ENCODE data around the gene ARHGAP42.
"Not testable (repeated sequence)": the region's sequence is repeated elsewhere in the genome, so short reads cannot be mapped to it uniquely, and the experiment has no call there.

The ARHGAP42 gene

DNA sequence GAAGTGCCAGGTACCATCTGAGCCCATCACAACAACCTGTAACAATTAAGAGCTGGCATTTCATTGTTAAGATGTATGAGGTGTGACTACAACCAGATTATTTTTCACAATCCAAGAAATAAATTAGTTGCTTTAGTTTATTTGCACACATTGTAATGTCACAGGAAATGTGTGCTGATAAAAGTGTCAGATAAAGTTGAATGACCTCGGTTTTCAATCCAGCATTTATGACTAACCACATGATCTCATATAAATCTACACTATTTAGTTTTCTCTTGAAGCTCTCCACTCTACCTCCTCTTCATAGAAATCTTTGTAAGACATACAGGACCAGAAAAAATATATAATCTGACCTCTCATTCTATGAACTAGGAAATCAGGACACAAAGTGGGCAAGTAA lies 276.3 kb downstream of the ARHGAP42 start:
- DNase-seq (ENCODE audit: low read depth in 2 of 2) = no peak

DNA sequence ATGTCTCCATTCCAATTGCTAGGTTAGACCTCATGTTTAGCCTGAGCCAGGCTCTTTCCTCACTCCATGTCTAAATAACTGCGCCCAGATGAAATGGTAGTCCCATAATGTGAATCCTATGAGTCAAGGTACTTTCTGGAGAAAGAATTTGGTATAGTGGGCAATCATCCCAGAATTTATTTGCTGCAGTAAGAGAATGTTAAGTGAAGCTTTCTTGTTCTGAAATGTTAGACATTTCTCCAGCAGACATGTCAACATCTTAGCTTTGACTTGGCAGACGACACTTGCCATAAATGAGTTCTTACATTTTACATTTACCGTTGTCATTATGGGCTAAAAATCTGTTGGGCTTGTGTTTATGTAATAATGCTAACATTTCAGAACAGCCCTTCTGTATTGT lies 277.3 kb downstream of the ARHGAP42 start:
- DNase-seq (ENCODE audit: low read depth in 2 of 2) = peak; percentile 48 to 61

DNA sequence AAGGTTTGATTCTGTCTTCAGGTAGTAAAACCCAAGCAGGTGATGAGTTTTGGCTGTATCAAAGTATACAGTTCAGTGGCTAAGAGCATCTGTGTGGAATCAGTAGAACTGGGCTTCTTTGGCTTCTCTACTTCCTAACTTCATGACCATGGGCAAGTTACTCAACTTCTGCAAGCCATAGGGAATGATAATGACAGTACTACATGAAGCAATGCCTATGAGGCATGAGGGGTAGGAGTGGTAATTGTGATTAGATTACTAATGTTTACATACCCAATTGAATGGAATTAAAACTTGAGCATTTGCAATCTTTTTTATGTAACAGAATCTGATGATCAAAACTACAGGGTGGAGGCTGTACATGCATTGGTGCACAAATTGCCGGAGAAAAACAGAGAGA lies 278.3 kb downstream of the ARHGAP42 start:
- DNase-seq (ENCODE audit: low read depth in 2 of 2) = no peak

DNA sequence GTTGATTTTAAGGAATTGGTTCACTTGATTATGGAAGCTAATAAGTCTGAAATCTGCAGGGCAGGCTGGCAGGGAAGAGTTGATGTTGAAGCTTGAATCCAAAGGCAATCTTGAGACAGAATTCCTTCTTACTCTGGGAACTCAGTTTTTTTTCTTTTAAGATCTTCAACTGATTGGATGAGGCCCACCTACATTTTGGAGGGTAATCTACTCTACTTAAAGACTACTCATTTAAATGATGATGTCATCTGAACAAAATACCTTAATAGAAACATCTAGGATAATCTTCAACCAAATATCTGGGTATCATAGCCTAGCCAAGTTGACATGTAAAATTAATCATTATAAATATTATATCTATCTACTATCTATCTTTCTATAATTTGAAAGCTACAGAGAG lies 279.3 kb downstream of the ARHGAP42 start:
- DNase-seq (ENCODE audit: low read depth in 2 of 2) = no peak

DNA sequence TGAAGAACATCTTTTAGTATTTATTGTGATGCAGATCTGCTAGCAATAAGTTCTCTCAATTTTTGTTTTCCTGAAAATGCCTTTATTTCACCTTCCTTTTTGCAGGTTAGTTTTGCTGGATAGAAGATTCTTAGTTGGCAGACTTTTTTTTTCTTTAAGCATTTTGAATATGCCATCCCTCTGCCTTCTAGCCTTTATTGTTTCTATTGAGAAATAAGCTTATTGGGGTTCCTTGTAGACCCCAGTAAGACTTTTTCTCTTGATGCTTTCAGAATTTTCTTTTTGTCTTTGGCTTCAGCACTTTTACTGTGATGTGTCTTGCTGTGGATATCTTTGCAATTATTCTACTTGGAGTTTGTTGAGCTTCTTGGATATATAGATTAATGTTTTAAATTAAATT lies 281.9 kb downstream of the ARHGAP42 start:
- DNase-seq (ENCODE audit: low read depth in 2 of 2) = no peak

DNA sequence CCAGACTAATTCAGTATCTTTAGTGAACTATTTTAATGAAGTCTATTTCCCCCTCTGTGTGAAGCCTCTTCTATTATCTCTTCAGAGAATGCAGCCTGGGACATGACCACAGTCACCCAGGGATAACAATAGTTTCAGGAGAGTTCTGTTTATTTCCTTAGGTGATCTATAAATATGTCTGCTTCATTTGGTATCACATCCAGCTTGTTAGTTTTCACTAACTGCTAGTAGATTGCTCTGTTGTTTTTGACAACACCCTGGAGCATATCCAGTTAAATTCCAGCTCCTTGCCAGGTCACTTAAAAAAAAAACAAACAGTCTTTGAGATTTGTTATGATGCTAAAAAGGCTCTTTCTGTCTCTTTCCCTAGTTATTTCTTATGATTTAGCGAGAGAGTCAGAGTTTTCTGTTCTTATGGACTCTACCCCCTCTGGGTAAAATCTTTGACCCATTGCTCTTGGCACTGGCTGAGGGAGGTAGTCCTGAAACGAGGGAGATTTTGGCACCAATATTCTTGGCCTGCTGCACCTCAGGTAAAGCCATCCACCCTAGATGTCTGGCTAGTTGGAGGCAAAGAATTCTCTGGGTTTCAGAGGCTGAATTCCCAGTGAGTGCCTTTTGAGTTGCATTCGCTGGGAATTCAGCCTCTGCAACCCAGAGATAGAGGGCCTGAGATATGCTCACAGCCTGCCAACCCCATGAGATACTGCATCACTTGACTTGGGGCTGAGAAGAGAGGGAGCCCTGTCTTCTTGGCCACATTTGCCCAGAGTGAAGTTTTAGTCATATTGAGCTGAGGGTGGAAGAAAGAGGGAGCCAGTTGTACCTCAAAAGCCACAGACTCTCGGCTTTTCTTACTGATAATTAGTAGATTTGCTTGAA lies 283.4 kb downstream of the ARHGAP42 start:
- DNase-seq (ENCODE audit: low read depth in 2 of 2) = no peak

DNA sequence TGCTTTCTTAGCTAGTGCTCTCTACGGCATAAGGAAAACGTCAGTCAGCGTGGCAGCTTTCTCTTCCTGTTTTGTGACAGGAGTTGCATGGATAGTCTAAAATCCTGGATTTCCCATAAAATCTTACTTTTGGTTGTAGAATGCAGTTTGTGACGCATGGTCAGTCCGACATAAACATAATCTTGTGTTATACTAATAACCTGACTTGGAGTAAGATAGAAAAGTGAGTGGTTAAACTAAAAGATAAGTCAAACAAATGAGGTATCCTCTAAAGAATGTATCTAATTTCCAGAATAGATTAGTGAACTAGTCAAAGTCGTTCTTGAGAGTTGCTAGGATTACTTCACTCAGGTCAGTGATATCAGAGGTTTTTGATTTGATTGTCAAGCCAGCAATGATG lies 285.0 kb downstream of the ARHGAP42 start:
- no peak for DNase-seq (ENCODE audit: low read depth in 2 of 2)

DNA sequence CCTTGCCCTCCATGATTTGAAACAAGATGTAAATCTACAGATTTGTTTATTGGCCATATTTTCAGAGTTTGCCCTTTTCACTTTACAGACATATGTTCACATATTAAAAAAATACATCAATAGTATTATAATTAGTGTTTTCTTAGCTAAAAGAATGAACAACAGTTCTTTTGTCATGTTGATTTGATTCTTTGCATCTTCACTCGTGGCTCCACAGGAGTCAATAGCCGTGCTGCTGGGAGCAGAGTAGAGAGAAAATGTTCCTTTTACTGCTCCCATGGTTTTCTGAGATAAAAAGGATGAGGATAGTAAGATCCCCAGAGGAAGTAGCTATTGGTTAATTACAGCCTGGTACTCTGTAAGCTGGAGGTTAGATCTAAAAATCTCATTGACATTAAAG lies 291.4 kb downstream of the ARHGAP42 start:
- DNase-seq (ENCODE audit: low read depth in 2 of 2) = no peak

DNA sequence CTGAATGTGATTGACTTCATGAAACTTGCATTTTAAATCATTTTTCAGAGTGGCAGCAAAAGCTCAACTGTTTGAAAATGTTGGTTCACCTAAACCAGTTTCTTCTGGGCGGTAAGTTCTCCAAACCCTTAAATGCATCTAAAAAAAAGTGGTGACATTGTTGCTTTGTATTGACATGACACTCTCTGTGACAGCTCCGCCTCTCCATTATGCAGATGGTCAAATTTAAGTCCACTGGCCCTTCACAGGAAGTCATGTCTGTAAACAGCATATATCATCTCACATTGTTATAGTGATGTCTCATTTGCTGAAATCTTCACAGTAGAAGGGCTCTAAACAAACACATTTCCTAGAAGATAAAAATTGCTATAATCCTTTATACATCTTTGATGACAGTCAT lies 291.9 kb downstream of the ARHGAP42 start:
- DNase-seq (ENCODE audit: low read depth in 2 of 2) = no peak

DNA sequence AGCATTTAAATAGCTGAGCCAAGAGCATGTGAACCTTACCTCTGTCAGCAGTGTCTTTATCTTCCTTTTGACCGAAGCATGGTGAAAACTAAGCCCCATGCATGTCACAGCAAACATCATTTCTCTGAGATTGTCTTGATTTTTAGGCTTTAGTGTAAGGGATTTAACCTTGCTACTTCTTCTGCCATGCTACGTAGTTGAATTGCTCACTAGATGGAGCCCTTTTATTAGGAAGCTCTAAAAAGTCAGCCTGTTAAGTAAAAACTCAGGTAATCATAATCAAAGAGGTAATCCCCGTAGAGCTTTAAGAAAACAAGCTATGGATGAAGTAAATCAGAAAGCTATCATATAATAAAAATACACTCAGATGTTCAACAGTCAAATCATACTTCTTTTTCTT lies 293.1 kb downstream of the ARHGAP42 start:
- no peak for DNase-seq (ENCODE audit: low read depth in 2 of 2)

DNA sequence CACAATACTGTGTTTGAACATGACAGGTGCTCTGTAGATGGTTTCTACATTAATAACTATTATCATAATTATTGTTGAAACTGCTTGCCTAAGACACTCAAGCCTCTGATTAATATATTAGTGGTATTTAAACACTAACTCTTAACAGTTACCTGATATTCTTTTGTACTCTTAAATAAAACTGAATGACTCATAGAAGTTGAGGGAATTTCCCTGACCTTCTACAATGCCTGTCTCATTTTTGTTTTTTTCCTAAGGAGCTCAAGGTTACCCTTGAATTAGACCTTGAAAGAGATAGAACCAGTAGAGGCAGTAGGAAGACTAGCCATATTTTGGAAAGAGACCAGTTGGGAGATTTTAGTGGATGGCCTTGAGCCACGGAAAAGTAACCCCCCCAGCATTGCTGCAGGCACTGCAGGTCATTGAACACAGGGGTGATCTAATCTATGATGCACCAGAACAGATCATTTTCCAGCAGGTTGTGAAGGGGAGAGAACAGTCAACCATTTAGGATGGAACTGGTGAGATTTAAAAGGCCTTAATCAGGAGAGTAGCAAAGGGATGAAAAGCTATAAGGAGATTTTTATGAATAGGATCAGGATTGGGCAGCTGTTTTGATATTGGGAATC lies 294.2 kb downstream of the ARHGAP42 start:
- no peak for DNase-seq (ENCODE audit: low read depth in 2 of 2)

DNA sequence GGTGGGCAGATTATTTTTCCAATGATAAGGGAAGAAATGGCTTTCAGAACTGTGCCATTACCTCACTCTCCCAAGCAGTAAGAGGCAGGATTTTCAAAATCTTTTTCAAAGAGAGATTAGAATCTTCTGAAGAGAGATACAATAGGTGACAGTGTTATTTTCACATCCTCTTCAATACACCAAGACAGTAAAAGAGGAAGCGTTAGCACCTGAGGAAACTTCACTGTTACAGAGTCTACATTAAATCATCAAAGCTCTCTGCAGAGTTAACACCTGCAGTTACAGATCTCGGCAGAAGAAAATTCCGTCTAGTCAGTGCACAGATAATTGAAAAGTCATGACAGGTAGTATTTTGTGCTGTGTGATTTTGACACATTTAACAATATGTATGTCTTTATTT lies 297.6 kb downstream of the ARHGAP42 start:
- DNase-seq (ENCODE audit: low read depth in 2 of 2) = no peak

DNA sequence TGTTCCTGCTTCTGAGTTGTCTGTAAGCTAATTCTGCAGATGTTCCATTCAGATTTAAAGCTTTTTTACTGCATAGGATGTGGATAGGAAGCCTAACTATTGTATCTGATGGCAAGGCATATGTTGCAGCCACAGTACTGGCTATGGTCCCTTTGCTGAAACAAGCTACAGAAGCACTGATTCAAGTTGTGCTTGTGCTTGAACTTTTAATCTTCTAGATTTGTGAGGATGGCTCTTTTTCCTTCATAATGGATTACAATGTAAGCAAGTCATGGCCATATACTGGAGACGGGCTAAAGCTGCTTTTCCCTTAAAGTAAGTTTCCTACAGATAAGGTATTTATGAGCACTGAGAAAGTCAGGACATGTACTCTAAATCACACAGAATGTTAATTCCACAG lies 303.8 kb downstream of the ARHGAP42 start:
- no peak for DNase-seq (ENCODE audit: low read depth in 2 of 2)

DNA sequence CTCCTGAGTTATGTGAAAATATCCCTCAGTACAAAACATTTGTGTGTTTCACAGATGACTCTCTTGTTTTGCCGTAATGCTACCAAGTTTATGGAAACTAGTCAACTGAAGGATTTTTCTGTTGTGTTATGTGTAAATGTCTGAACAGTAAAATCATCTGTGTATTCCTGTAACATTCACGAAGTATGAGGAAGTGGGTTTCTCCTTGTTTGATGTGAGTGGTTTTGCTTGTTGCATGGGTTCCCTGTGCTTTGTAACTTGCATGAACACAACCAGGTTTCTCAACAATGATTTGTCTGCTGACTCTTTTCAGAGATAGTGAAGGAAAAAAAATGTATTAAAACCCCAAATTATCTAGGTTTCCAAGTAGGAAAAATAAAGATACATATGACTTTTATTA lies 304.5 kb downstream of the ARHGAP42 start:
- DNase-seq (ENCODE audit: low read depth in 2 of 2) = peak in 1 of 2 experiments; percentile 11

DNA sequence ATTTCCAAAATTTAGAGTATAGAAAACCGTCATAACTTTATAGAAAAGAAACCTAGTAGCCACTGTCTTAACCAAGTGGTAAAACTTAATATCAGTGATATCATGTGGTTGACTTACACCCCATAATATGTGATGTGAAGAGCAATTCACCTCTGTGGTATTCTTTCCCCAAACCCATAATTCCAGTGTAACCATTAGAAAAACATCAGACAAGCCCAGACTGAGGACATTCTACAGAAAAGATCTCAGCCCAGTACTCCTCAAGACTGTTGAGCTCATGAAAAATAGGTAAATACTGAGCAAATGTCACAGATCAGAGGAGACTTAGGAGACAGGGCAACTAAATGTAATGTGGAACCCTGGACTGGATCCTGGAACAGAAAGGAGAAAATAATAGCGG lies 307.9 kb downstream of the ARHGAP42 start:
- no peak for DNase-seq (ENCODE audit: low read depth in 2 of 2)

DNA sequence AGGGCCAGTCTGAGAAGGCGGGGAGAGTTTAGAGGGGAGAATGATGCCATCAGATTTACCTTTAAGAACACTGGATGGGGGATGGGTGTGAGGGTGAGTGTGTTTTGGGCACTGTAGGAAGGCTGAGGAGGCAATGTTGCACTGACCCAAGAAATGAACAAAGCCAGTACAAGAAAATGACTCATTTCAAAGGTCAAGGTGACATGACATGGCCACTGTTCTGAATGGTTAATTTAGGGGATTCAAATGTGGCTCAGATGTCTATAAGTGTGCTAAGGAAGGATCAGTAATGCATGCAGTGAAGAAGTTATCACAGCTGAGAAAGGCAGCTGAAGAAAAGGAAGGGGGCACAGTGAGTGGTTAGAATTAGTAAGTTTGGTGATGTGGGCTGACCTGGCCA lies 312.7 kb downstream of the ARHGAP42 start:
- DNase-seq (ENCODE audit: low read depth in 2 of 2) = no peak

DNA sequence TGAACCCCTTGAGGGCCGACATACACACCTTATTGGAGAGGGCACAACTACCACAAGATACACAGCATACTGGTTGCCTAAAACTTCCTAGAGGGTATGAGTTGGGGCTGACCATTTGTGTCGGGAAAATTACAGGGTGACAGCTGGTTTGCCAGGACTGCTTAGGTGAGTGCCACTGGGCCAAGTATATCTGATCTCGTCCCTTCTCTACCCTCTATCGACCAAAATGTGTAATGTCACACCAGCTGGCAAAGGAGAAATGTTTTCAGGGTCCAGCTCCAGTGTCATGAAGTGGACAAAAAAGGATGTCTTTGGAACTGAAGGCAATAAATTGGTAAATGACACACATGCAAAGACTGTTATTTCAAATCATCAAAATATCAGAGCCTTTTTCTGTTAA lies 316.4 kb downstream of the ARHGAP42 start:
- DNase-seq (ENCODE audit: low read depth in 2 of 2) = no peak

DNA sequence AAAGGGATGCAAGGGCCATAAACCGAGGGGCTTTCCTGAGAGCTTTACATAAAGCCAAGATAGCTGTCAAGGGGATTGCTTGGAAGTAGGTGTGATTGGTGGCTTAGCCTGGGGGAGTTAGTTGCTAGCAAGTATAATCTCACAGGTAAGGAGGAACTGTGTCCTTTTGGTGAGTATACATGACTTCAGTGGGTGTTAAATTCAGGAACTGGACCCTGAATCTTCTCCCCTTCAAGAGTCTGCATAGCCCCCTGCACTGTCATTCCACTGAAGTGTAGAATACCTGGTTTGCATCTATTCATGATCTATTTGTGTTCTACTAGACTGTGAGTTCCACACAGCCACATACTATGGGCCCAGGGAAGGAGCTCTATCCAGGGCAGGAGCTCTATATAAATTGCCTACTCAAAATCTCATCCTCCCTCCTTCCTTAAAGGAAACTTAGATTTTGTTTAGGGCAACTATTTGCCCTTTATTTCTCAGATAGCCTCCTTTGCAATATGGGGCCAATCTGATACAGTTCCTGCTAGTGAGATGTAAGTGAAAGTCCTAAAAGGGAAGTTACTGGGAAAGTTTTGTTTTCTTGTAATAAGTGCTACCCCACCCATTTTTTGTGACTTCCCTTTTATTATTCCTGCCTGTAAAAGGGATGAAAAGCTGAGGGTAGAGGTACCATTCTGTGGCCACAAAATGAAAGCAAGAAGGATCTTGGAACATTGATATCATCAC lies 322.0 kb downstream of the ARHGAP42 start:
- DNase-seq (ENCODE audit: low read depth in 2 of 2) = no peak

DNA sequence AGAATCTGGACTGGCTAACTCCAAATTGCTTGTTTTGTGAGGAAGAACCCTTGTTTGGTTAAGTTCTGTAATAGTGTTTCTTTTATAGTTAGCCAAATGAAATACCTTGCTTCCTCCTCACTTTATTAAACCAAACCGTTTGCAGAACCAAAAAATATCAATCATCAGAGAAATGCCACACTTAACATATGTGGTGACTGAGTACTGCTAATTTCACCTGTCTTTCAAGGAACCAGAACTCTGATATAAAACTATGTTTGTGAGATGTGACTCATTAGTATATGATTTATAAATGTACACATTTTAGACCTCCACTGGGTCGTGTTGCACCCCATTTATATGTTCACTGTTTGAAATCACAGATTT lies 322.6 kb downstream of the ARHGAP42 start:
- DNase-seq (ENCODE audit: low read depth in 2 of 2) = no peak

DNA sequence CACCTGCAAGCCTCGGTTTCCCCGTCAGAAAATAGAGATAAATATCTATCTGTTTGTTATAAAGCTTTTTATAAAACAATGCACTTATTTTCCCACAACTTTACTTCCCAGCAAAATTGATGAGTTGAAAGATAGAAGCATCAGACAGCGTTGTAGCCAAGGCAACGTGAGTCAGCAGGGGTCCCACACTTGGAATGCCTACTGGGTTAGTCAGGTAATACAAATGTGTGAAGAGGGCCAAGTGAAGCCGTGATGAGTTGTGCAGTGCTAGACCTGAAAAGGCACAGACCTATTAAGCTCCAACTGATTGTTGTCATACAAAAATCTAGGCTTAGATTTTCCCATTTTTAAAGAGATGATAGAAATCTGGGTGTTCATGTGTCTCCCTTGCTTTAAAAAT lies 323.8 kb downstream of the ARHGAP42 start:
- DNase-seq (ENCODE audit: low read depth in 2 of 2) = no peak

DNA sequence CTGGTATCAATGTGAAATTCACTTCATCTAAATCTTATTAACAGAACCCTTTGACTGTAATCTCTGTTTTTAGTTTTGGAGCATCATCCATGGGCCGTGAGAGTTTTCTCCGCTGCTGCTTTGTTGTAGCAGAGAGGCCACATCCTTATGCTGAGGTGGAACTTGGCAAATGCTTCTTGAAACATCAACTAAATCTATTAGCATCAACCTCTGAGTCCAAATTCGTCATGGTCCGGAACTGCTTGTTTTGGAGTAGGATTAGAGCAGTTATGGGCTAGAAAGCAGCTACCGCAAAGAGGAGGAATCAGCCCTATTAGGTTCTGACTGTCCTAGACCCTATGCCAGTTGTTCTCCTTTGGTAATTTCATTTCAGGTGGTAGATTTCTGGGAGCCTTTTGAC lies 324.8 kb downstream of the ARHGAP42 start:
- DNase-seq (ENCODE audit: low read depth in 2 of 2) = no peak

DNA sequence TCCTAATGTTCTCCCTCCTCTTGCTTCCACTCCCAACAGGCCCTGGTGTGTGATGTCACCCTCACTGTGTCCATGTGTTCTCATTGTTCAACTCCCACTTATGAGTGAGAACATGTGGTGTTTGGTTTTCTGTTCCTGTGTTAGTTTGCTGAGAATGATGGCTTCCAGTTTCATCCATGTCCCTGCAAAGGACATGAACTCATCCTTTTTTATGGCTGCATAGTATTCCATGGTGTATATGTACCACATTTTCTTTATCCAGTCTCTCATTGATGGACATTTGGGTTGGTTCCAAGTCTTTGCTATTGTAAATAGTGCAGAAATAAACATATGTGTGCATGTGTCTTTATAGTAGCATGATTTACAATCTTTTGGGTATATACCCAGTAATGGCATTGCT lies 326.6 kb downstream of the ARHGAP42 start:
- not testable (repeated sequence) for DNase-seq (ENCODE audit: low read depth in 2 of 2)
